ENCODE data around the gene SMAD4. TPM values are rescaled to one million over a fixed set of nuclear protein-coding genes. Genes with fewer than 3 reads are reported as not detected.

SMAD4 gene
- 100 to 1,000 TPM in 1 of 2 donors, 10 to 100 TPM in 1; 57.5 to 102 TPM for total RNA-seq

- Histone ChIP-seq H3K27ac (peak within 1 kb of the TSS; percentile 91 to 94), H3K9me3 (no peaks in the 10 kb centered on the region), H3K4me1 (peaks cover 0 to 40% of the 10 kb centered on the region in 2 donors), H3K36me3 (no peaks in the 10 kb centered on the region), H3K4me3 (peak within 1 kb of the TSS; percentile 65 to 89), H3K27me3 (no peaks in the 10 kb centered on the region)
- peak; percentile 97 for DNase-seq (ENCODE audit: low spot score)
- peak in 1 of 2 donors; percentile 14 for TF ChIP-seq CTCF (IDR thresholded peaks at IDR 0.05)
Measured at GRCh38 chr18:51029694-51030536, at the start of gene SMAD4. Gene SMAD4 (plus strand): TSS chr18:51030213. CDS start chr18:51047047, 16,834 bp downstream.

GRCh38 chr18:50981381-50981780 lies 48.6 kb upstream of the SMAD4 start:
- TF ChIP-seq CTCF (IDR thresholded peaks at IDR 0.05) = no peak
- DNase-seq (ENCODE audit: low spot score) = no peak
- Histone ChIP-seq H3K36me3 (peaks cover 26% of the 10 kb centered on the region), H3K27me3 (no peaks in the 10 kb centered on the region), H3K9me3 (no peaks in the 10 kb centered on the region), H3K4me3 (no peak overlapping the region), H3K27ac (no peak overlapping the region), H3K4me1 (no peaks in the 10 kb centered on the region)

GRCh38 chr18:50982086-50982801 lies 47.8 kb upstream of the SMAD4 start:
- Histone ChIP-seq H3K4me1 (no peaks in the 10 kb centered on the region), H3K36me3 (peaks cover 18% of the 10 kb centered on the region), H3K9me3 (no peaks in the 10 kb centered on the region), H3K27ac (no peak overlapping the region), H3K27me3 (no peaks in the 10 kb centered on the region), H3K4me3 (no peak overlapping the region)
- no peak for DNase-seq (ENCODE audit: low spot score)
- no peak for TF ChIP-seq CTCF (IDR thresholded peaks at IDR 0.05)

- no peak for DNase-seq (ENCODE audit: low spot score)
- Histone ChIP-seq H3K27me3 (no peaks in the 10 kb centered on the region), H3K4me3 (no peak overlapping the region), H3K27ac (no peak overlapping the region), H3K4me1 (no peaks in the 10 kb centered on the region), H3K9me3 (no peaks in the 10 kb centered on the region), H3K36me3 (peaks cover 12% of the 10 kb centered on the region)
- TF ChIP-seq CTCF (IDR thresholded peaks at IDR 0.05) = no peak
Measured at GRCh38 chr18:50982802-50983179, 47.2 kb upstream of the SMAD4 start.

GRCh38 chr18:50986360-50987087 lies 43.5 kb upstream of the SMAD4 start:
- Histone ChIP-seq H3K9me3 (no peaks in the 10 kb centered on the region), H3K4me1 (no peaks in the 10 kb centered on the region), H3K27me3 (no peaks in the 10 kb centered on the region), H3K36me3 (peaks cover 8% of the 10 kb centered on the region), H3K4me3 (no peak overlapping the region), H3K27ac (no peak overlapping the region)
- TF ChIP-seq CTCF (IDR thresholded peaks at IDR 0.05) = no peak
- DNase-seq (ENCODE audit: low spot score) = no peak
